ENCODE measurements around the gene COL15A1. TPM values are rescaled to one million over a fixed set of nuclear protein-coding genes. Genes with fewer than 3 reads are reported as not detected.

COL15A1 gene
- total RNA-seq = not detected
- not detected for polyA plus RNA-seq

DNA sequence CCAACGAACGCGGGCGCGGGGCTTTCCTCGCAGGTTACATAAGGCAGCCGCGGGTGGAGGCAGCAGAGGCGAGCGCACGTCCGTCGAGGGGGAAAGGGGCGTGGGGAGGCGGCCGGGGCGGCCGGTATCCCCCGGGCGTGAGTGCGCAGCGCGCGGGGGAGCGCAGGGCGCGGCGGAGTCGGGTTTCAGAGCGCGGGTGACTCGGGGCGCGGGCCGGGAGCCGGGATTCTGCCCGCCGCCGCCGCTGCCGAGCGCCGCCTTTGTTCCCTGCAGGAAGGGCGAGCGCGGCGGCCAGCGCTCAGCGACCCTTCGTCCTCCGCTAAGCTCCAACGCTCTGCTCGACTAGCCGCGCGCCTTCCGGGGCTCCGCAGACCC, at the start of gene COL15A1:
Gene COL15A1, plus strand, starts transcription at position 226 of the 375 bp plus-strand sequence. CDS start 155 bp downstream, outside the sequence.
- ChIA-PET CTCF (ENCODE audit: partially characterized antibody) (no interaction called here), POLR2A (ENCODE audit: partially characterized antibody) (no interaction called here)
- no peak within 1 kb of the TSS for H3K27ac Mint-ChIP-seq
- Histone ChIP-seq H3K27me3 (ENCODE audit: insufficient read depth, low read length) (peaks cover 14% of the 10 kb centered on the region), H3K9me3 (ENCODE audit: control insufficient read depth in 1 of 2, low read length in 2 of 2) (no peaks in the 10 kb centered on the region), H3K36me3 (ENCODE audit: insufficient read depth, low read length) (no peaks in the 10 kb centered on the region), H3K27ac (ENCODE audit: low read depth, low read length) (no peak within 1 kb of the TSS), H3K4me3 (ENCODE audit: low read length in 2 of 2) (no peak within 1 kb of the TSS), H3K4me1 (ENCODE audit: insufficient read depth, low read length) (no peaks in the 10 kb centered on the region)
- intact Hi-C loops (cut with micrococcal nuclease) = no loop called here
- DNase-seq = no peak
- peak within 1 kb of the TSS in 4 of 8 donors; percentile 15 to 69 (median 46) for H3K4me3 Mint-ChIP-seq
- peaks cover 0 to 18% (median 9%) of the 10 kb centered on the region in 4 donors for H3K4me1 Mint-ChIP-seq
- no peaks in the 10 kb centered on the region for H3K36me3 Mint-ChIP-seq
- H3K27me3 Mint-ChIP-seq = peaks cover 39 to 57% of the 10 kb centered on the region in 2 donors
- no peaks in the 10 kb centered on the region for H3K9me3 Mint-ChIP-seq

GRCh38 chr9:98894171-98894570, 49.5 kb upstream of the COL15A1 start:
- POLR2A ChIA-PET (ENCODE audit: partially characterized antibody) = no interaction called here
- intact Hi-C loops (cut with micrococcal nuclease) = no loop called here
- no peaks in the 10 kb centered on the region for H3K4me1 Mint-ChIP-seq
- no peak overlapping the region for H3K4me3 ChIP-seq (ENCODE audit: low read length in 2 of 2)
- no peak overlapping the region for H3K27ac Mint-ChIP-seq
- CTCF ChIA-PET (ENCODE audit: partially characterized antibody) = no interaction called here
- H3K4me3 Mint-ChIP-seq = no peak overlapping the region
- no peaks in the 10 kb centered on the region for H3K9me3 ChIP-seq (ENCODE audit: control insufficient read depth in 1 of 2, low read length in 2 of 2)
- H3K9me3 Mint-ChIP-seq = peaks cover 0 to 12% (median 5%) of the 10 kb centered on the region in 8 donors
- H3K36me3 ChIP-seq (ENCODE audit: insufficient read depth, low read length) = no peaks in the 10 kb centered on the region
- peaks cover 3 to 22% of the 10 kb centered on the region in 2 donors for H3K27me3 Mint-ChIP-seq
- DNase-seq = no peak
- no peaks in the 10 kb centered on the region for H3K4me1 ChIP-seq (ENCODE audit: insufficient read depth, low read length)
- H3K36me3 Mint-ChIP-seq = peaks cover 0 to 3% of the 10 kb centered on the region in 2 donors
- no peaks in the 10 kb centered on the region for H3K27me3 ChIP-seq (ENCODE audit: insufficient read depth, low read length)
- no peak overlapping the region for H3K27ac ChIP-seq (ENCODE audit: low read depth, low read length)

DNA sequence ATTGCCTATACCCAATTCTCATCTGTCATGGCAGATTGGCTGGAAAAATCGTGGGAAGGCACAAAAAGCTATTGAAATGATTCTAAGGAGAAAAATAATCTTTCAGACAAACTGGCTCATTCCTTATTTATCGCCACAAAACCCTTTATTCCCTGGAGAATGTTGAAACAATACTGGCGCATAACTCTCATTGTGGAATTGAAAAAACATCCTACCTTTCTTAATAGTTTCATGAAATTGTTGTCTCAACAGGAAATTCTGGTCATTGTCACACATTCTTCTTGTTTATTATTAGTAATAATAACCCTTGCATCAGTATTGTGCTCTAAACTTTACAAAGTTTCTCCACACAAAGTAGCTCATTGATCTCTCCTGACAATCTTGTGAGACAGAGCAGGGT, 48.9 kb upstream of the COL15A1 start:
- Histone ChIP-seq H3K27ac (ENCODE audit: low read depth, low read length) (no peak overlapping the region), H3K9me3 (ENCODE audit: control insufficient read depth in 1 of 2, low read length in 2 of 2) (no peaks in the 10 kb centered on the region), H3K36me3 (ENCODE audit: insufficient read depth, low read length) (no peaks in the 10 kb centered on the region), H3K4me3 (ENCODE audit: low read length in 2 of 2) (no peak overlapping the region), H3K27me3 (ENCODE audit: insufficient read depth, low read length) (no peaks in the 10 kb centered on the region), H3K4me1 (ENCODE audit: insufficient read depth, low read length) (no peaks in the 10 kb centered on the region)
- H3K27me3 Mint-ChIP-seq = peaks cover 3 to 26% of the 10 kb centered on the region in 2 donors
- H3K27ac Mint-ChIP-seq = no peak overlapping the region
- intact Hi-C loops (cut with micrococcal nuclease) = no loop called here
- DNase-seq = no peak
- H3K9me3 Mint-ChIP-seq = peaks cover 0 to 12% (median 5%) of the 10 kb centered on the region in 8 donors
- CTCF ChIA-PET (ENCODE audit: partially characterized antibody) = no interaction called here
- H3K36me3 Mint-ChIP-seq = peaks cover 0 to 3% of the 10 kb centered on the region in 2 donors
- H3K4me1 Mint-ChIP-seq = peaks cover 0 to 4% (median 2%) of the 10 kb centered on the region in 4 donors
- POLR2A ChIA-PET (ENCODE audit: partially characterized antibody) = no interaction called here
- no peak overlapping the region for H3K4me3 Mint-ChIP-seq

DNA sequence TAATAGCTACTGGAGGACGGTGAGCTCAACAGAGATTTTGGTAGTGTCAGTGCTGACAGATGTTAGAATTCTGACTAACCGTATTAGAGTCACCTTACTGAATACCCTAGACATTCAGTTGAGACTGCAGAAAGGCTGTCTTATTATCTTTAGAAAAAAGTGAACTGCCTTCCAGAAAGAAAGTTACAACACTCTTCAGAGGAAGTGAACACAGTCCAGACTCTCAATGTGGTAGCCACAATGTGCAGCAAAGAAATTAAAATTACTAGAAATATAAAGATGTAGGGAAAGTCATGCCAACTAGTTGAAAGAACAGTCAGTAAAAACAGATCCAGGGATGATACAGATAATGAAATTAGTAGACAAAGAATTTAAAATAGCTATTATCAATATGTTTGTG, 47.1 kb upstream of the COL15A1 start:
- peaks cover 4 to 24% of the 10 kb centered on the region in 2 donors for H3K27me3 Mint-ChIP-seq
- H3K27ac Mint-ChIP-seq = no peak overlapping the region
- Histone ChIP-seq H3K27ac (ENCODE audit: low read depth, low read length) (no peak overlapping the region), H3K36me3 (ENCODE audit: insufficient read depth, low read length) (no peaks in the 10 kb centered on the region), H3K4me1 (ENCODE audit: insufficient read depth, low read length) (no peaks in the 10 kb centered on the region), H3K27me3 (ENCODE audit: insufficient read depth, low read length) (no peaks in the 10 kb centered on the region), H3K4me3 (ENCODE audit: low read length in 2 of 2) (no peak overlapping the region), H3K9me3 (ENCODE audit: control insufficient read depth in 1 of 2, low read length in 2 of 2) (no peaks in the 10 kb centered on the region)
- no peak overlapping the region for H3K4me3 Mint-ChIP-seq
- H3K4me1 Mint-ChIP-seq = peaks cover 0 to 5% (median 2%) of the 10 kb centered on the region in 4 donors
- DNase-seq = no peak
- ChIA-PET POLR2A (ENCODE audit: partially characterized antibody) (no interaction called here), CTCF (ENCODE audit: partially characterized antibody) (interaction anchor here (0.9 kb wide), 1 partner anchor 12 kb away, joined by 3 read pairs; no protein-coding TSS in a partner anchor)
- intact Hi-C loops (cut with micrococcal nuclease) = no loop called here
- H3K36me3 Mint-ChIP-seq = peaks cover 0 to 3% of the 10 kb centered on the region in 2 donors
- H3K9me3 Mint-ChIP-seq = peaks cover 0 to 11% (median 5%) of the 10 kb centered on the region in 8 donors

- no peak for DNase-seq
- Histone ChIP-seq H3K9me3 (ENCODE audit: control insufficient read depth in 1 of 2, low read length in 2 of 2) (no peaks in the 10 kb centered on the region), H3K27ac (ENCODE audit: low read depth, low read length) (no peak overlapping the region), H3K4me3 (ENCODE audit: low read length in 2 of 2) (no peak overlapping the region), H3K4me1 (ENCODE audit: insufficient read depth, low read length) (no peaks in the 10 kb centered on the region), H3K27me3 (ENCODE audit: insufficient read depth, low read length) (no peaks in the 10 kb centered on the region), H3K36me3 (ENCODE audit: insufficient read depth, low read length) (no peaks in the 10 kb centered on the region)
- Mint-ChIP-seq H3K36me3 (peaks cover 0 to 3% of the 10 kb centered on the region in 2 donors), H3K27me3 (peaks cover 4 to 27% of the 10 kb centered on the region in 2 donors), H3K27ac (no peak overlapping the region), H3K9me3 (peaks cover 0 to 11% (median 5%) of the 10 kb centered on the region in 8 donors), H3K4me3 (no peak overlapping the region), H3K4me1 (peaks cover 0 to 5% (median 2%) of the 10 kb centered on the region in 4 donors)
- POLR2A ChIA-PET (ENCODE audit: partially characterized antibody) = no interaction called here
- intact Hi-C loops (cut with micrococcal nuclease) = no loop called here
- CTCF ChIA-PET (ENCODE audit: partially characterized antibody) = no interaction called here
These were observed 46.0 kb upstream of the COL15A1 start for GRCh38 chr9:98897745-98898144.

DNA sequence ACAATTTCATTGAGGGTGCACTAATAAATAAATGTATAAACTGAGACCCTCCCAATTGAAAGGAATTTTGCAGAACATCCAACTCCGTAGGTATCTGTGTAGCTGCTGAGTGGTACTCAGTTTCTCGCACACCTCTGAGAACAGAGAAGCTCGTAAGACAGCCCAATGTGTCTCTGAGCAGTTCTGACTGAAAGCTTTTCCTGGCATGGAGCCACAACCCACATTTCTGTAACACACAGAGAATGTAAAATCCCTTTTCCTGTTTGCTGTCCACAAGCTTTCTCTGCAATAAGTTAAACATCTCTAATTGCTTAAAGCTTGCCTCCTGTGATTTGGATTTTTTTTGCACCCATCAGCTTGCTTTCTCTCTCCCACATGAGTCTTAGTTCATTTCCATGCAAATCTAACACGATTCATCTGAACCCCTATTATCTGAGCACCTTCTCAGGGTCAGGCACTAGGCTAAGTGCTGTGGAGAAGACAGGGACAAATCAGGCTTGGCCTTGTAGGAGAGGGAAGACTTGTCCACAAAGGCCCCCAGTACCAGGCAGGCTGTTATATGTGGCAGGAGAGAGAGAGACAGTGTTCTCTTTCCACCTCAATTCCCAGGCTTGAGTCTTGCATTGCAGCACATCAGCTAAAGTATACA, 44.2 kb upstream of the COL15A1 start:
- Mint-ChIP-seq H3K9me3 (peaks cover 0 to 11% (median 5%) of the 10 kb centered on the region in 8 donors), H3K36me3 (peaks cover 0 to 3% of the 10 kb centered on the region in 2 donors), H3K27ac (no peak overlapping the region), H3K27me3 (peaks cover 6 to 26% of the 10 kb centered on the region in 2 donors), H3K4me3 (no peak overlapping the region), H3K4me1 (peaks cover 0 to 5% (median 3%) of the 10 kb centered on the region in 4 donors)
- H3K27me3 ChIP-seq (ENCODE audit: insufficient read depth, low read length) = no peaks in the 10 kb centered on the region
- H3K9me3 ChIP-seq (ENCODE audit: control insufficient read depth in 1 of 2, low read length in 2 of 2) = no peaks in the 10 kb centered on the region
- H3K4me1 ChIP-seq (ENCODE audit: insufficient read depth, low read length) = no peaks in the 10 kb centered on the region
- CTCF ChIA-PET (ENCODE audit: partially characterized antibody) = interaction anchor here (1.0 kb wide), 1 partner anchor 11 kb away, joined by 3 read pairs; no protein-coding TSS in a partner anchor
- POLR2A ChIA-PET (ENCODE audit: partially characterized antibody) = no interaction called here
- H3K4me3 ChIP-seq (ENCODE audit: low read length in 2 of 2) = no peak overlapping the region
- intact Hi-C loops (cut with micrococcal nuclease) = no loop called here
- H3K27ac ChIP-seq (ENCODE audit: low read depth, low read length) = no peak overlapping the region
- no peak for DNase-seq
- no peaks in the 10 kb centered on the region for H3K36me3 ChIP-seq (ENCODE audit: insufficient read depth, low read length)

DNA sequence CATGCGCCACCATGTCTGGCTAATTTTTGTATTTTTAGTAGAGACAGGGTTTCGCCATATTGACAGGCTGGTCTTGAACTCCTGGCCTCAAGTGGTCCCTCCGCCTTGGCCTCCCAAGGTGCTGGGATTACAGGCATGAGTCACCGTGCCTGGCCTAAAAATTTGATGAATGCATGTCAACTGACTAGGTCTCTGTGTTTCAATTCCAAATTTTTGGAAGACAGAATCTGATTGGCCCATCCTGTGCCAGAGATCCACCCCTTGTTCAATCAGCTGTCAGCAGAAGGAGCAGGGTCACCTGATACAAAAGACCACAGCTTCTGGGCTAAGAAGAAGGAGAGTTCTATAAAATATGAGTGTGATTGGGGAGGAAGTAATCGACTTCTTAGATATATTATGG, 43.5 kb upstream of the COL15A1 start:
- CTCF ChIA-PET (ENCODE audit: partially characterized antibody) = no interaction called here
- DNase-seq = no peak
- intact Hi-C loops (cut with micrococcal nuclease) = no loop called here
- peaks cover 0 to 3% of the 10 kb centered on the region in 2 donors for H3K36me3 Mint-ChIP-seq
- Histone ChIP-seq H3K4me1 (ENCODE audit: insufficient read depth, low read length) (no peaks in the 10 kb centered on the region), H3K36me3 (ENCODE audit: insufficient read depth, low read length) (no peaks in the 10 kb centered on the region), H3K27ac (ENCODE audit: low read depth, low read length) (no peak overlapping the region), H3K9me3 (ENCODE audit: control insufficient read depth in 1 of 2, low read length in 2 of 2) (no peaks in the 10 kb centered on the region), H3K4me3 (ENCODE audit: low read length in 2 of 2) (no peak overlapping the region), H3K27me3 (ENCODE audit: insufficient read depth, low read length) (no peaks in the 10 kb centered on the region)
- H3K4me3 Mint-ChIP-seq = no peak overlapping the region
- POLR2A ChIA-PET (ENCODE audit: partially characterized antibody) = no interaction called here
- no peak overlapping the region for H3K27ac Mint-ChIP-seq
- H3K27me3 Mint-ChIP-seq = peaks cover 6 to 22% of the 10 kb centered on the region in 2 donors
- H3K9me3 Mint-ChIP-seq = peaks cover 0 to 11% (median 5%) of the 10 kb centered on the region in 8 donors
- peaks cover 0 to 5% (median 3%) of the 10 kb centered on the region in 4 donors for H3K4me1 Mint-ChIP-seq

Data from CD4-positive, alpha-beta memory T cell (primary cell).